Measurements from ENCODE around the gene C1GALT1. TPM values are rescaled to one million over a fixed set of nuclear protein-coding genes. Genes with fewer than 3 reads are reported as not detected.
"Not testable (repeated sequence)": the region's sequence is repeated elsewhere in the genome, so short reads cannot be mapped to it uniquely, and the experiment has no call there.

The C1GALT1 gene
- total RNA-seq, 2 experiments from 2014 or later, result 25.7 to 29.1 TPM

DNA sequence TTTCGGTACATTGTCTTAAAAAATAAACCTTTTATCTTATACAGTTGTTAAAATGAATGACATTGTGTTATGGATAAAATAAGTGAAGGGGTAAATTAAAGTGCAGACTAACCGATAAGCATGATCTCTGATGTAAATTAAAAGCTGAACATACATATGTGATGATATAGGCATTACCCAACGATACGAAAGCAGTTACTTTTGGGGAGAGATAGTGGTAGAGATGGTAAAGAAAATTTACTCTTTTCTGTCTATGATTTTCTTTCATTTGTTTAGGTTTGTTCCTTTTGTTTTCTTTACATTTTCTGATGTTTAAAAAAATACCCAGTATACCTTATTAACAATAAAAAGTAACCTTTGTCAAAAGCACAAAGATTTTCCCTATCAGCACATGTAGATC lies 6.4 kb downstream of the C1GALT1 start:
- no peak overlapping the region for H3K4me3 Mint-ChIP-seq
- no peak for DNase-seq
- peaks cover 12% of the 10 kb centered on the region for H3K36me3 Mint-ChIP-seq (ENCODE audit: low read depth)
- intact Hi-C loops (cut with micrococcal nuclease), result no loop called here
- no peak overlapping the region for H3K27ac Mint-ChIP-seq
- H3K9me3 Mint-ChIP-seq, result peaks cover 6% of the 10 kb centered on the region
- H3K4me1 Mint-ChIP-seq (ENCODE audit: low read depth), result peaks cover 41% of the 10 kb centered on the region
- H3K27me3 Mint-ChIP-seq (ENCODE audit: low read depth), result no peaks in the 10 kb centered on the region
- CTCF ChIA-PET, result interaction anchor here (0.7 kb wide), 1 partner anchor 1253 kb away, joined by 3 read pairs; no protein-coding TSS in a partner anchor

DNA sequence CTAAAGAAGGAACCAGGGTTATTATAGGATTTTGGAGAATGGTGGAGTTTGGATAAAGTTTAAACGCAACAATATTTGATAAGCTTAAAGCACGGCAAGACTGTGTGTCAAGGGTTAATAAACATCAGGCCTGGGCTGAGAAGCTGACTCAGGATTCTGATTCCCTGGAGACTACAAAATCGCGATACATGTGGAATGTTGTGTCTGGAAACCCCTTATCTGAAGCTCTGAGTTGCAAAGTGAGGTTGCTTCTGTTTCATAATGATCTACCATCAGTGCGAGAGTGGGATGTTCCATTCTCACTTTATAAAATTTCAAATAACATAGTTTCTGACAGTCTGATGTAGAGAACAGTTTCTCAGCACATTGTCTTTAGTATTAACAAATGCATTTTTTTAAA lies 7.8 kb downstream of the C1GALT1 start:
- H3K27me3 Mint-ChIP-seq (ENCODE audit: low read depth), result no peaks in the 10 kb centered on the region
- H3K36me3 Mint-ChIP-seq (ENCODE audit: low read depth), result peaks cover 9% of the 10 kb centered on the region
- no peak for DNase-seq
- CTCF ChIA-PET, result no interaction called here
- no peak overlapping the region for H3K4me3 Mint-ChIP-seq
- peaks cover 46% of the 10 kb centered on the region for H3K4me1 Mint-ChIP-seq (ENCODE audit: low read depth)
- no peak overlapping the region for H3K27ac Mint-ChIP-seq
- intact Hi-C loops (cut with micrococcal nuclease), result loop anchor here (10.0 kb wide), 1 partner anchor 1495 kb away; no protein-coding TSS in a partner anchor
- peaks cover 6% of the 10 kb centered on the region for H3K9me3 Mint-ChIP-seq

DNA sequence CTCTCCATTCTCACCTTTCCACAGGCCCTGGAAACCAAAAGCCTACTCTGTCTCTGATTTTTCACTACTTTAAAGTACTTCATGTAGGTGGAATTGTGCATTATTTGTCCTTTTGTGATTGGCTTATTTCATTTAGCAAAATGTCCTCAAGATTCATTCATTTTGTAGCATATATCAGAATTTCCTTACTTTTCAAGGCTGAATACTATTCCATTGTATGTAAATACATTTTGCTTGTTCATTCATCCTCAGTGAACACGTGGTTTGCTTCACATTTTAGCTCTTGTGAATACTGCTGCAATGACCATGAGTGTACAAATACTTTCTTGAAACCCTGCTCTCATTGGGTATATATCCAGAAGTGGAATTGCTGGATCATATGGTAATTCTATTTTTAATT lies 8.8 kb downstream of the C1GALT1 start:
- H3K9me3 Mint-ChIP-seq, result peaks cover 6% of the 10 kb centered on the region
- peaks cover 9% of the 10 kb centered on the region for H3K36me3 Mint-ChIP-seq (ENCODE audit: low read depth)
- H3K4me3 Mint-ChIP-seq, result no peak overlapping the region
- CTCF ChIA-PET, result interaction anchor here (0.7 to 1.7 kb wide), 2 partner anchors 9 to 19 kb away, joined by 3 to 7 read pairs; partner anchors contain the start of gene C1GALT1
- intact Hi-C loops (cut with micrococcal nuclease), result loop anchor here (10.0 kb wide), 1 partner anchor 1496 kb away; no protein-coding TSS in a partner anchor
- H3K4me1 Mint-ChIP-seq (ENCODE audit: low read depth), result peaks cover 46% of the 10 kb centered on the region
- DNase-seq, result no peak
- H3K27me3 Mint-ChIP-seq (ENCODE audit: low read depth), result no peaks in the 10 kb centered on the region
- no peak overlapping the region for H3K27ac Mint-ChIP-seq

DNA sequence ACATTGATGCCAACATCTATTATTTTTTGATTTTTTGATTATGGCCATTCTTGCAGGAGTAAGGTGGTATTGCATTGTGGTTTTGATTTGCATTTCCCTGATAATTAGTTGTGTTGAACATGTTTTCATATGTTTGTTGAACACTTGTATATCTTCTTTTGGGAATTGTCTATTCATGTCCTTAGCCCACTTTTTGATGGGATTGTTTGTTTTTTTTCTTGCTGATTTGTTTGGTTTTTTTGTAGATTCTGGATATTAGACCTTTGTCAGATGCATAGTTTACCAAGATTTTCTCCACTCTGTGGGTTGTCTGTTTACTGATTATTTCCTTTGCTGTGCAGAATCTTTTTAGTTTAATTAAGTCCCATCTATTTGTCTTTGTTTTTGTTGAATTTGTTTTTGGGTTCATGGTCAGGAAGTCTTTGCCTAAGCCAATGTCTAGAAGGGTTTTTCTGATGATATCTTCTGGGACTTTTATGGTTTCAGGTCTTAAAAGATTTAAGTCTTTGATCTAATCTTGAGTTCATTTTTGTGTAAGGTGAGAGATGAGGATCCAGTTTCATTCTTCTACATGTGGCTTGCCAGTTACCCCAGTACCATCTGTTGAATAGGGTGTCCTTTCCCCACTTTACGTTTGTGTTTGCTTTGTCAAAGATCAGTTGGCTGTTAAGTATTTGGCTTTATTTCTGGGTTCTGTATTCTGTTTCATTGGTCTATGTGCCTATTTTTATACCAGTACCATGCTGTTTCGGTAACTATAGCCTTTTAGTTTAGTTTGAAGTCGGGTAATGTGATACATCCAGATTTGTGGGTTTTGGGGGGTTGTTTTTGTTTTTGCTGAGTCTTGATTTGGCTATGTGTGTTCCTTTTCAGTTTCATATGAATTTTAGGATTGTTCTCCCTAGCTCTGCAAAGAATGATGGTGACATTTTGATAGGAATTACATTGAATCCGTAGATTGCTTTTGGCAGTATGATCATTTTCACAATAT lies 10.7 kb downstream of the C1GALT1 start:
- Mint-ChIP-seq H3K27ac (peak overlapping the region; percentile 54), H3K4me3 (peak overlapping the region; percentile 32), H3K9me3 (peaks cover 19% of the 10 kb centered on the region), H3K4me1 (ENCODE audit: low read depth) (peaks cover 54% of the 10 kb centered on the region), H3K36me3 (ENCODE audit: low read depth) (peaks cover 19% of the 10 kb centered on the region)
- intact Hi-C loops (cut with micrococcal nuclease), result loop anchor here (1.0 to 10.0 kb wide), 2 partner anchors 9 to 1498 kb away; no protein-coding TSS in a partner anchor
- CTCF ChIA-PET, result interaction anchor here (1.1 to 1.7 kb wide), 2 partner anchors 11 kb away, joined by 4 to 7 read pairs; partner anchors contain the start of gene C1GALT1
- DNase-seq, result peak; percentile 20
- H3K27me3 Mint-ChIP-seq (ENCODE audit: low read depth), result not testable (repeated sequence)

DNA sequence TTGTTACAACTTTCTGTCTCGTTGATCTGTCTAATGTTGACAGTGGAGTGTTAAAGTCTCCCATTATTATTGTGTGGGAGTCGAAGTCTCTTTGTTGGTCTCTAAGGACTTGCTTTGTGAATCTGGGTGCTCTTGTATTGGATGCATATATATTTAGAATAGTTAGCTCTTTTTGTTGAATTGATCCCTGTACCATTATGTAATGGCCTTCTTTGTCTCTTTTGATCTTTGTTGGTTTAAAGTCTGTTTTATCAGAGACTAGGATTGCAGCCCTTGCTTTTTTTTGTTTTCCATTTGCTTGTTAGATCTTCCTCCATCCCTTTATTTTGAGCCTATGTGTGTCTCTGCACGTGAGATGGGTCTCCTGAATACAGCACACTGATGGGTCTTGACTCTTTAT lies 17.2 kb downstream of the C1GALT1 start:
- H3K4me1 Mint-ChIP-seq (ENCODE audit: low read depth), result peaks cover 74% of the 10 kb centered on the region
- CTCF ChIA-PET, result interaction anchor here (1.1 kb wide), 1 partner anchor 18 kb away, joined by 3 read pairs; no protein-coding TSS in a partner anchor
- H3K9me3 Mint-ChIP-seq, result peaks cover 25% of the 10 kb centered on the region
- not testable (repeated sequence) for H3K27ac Mint-ChIP-seq; DNase-seq; H3K27me3 Mint-ChIP-seq (ENCODE audit: low read depth); H3K4me3 Mint-ChIP-seq
- intact Hi-C loops (cut with micrococcal nuclease), result loop anchor here (10.0 kb wide), 1 partner anchor 1505 kb away; no protein-coding TSS in a partner anchor
- H3K36me3 Mint-ChIP-seq (ENCODE audit: low read depth), result peaks cover 20% of the 10 kb centered on the region

DNA sequence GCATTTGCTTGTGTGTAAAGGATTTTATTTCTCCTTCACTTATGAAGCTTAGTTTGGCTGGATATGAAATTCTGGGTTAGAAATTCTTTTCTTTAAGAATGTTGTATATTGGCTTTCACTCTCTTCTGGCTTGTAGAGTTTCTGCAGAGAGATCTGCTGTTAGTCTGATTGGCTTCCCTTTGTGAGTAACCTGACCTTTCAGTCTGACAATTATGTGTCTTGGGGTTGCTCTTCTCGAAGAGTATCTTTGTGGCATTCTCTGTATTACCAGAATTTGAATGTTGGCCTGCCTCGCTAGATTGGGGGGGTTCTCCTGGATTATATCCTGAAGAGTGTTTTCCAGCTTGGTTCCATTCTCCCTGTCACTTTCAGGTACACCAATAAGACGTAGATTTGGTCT lies 17.9 kb downstream of the C1GALT1 start:
- intact Hi-C loops (cut with micrococcal nuclease); H3K27ac Mint-ChIP-seq; DNase-seq; H3K27me3 Mint-ChIP-seq (ENCODE audit: low read depth): not testable (repeated sequence)
- Mint-ChIP-seq H3K9me3 (peaks cover 25% of the 10 kb centered on the region), H3K4me1 (ENCODE audit: low read depth) (peaks cover 73% of the 10 kb centered on the region), H3K36me3 (ENCODE audit: low read depth) (peaks cover 20% of the 10 kb centered on the region), H3K4me3 (peak overlapping the region; percentile 19)
- CTCF ChIA-PET, result interaction anchor here (1.1 to 1.3 kb wide), 2 partner anchors 18 to 39 kb away, joined by 3 read pairs; no protein-coding TSS in a partner anchor

DNA sequence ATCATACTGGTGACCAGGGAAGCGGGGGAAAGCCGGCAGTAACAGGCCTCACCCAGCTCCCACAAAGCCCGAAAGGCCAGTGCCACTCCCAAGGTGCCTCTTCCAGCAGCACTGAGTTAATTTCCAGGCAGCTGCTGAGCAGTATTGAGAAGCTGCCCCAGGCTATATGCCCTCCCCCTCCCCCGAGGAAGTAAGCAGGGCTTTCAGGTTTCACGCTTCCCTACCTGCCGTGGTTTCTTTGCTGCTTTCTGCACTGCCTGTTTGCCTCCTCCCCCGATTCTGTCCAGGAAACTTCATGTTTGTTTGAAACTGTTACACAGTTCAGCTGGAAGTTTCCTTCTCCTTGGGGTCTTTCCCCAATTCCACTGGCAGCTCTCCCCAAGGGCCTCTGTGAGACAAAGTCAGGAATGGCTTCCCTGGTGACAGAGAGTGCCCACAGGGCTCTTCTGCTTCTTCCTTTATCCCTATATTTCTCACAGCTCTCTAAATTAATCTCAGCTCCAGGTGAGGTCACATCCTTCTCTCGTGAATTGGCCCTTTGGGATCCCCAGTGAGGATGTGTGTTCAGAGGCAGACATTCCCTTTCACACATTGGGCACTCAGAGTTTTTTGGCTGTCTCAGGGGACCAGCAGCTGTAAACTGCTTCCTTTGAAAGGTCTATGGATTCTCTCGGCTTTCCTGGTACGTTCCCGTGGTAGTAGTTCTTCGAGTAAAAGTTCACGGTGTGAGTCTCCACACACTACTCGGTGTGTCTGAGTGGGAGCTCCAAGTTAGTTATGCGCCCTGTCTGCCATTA lies 19.4 kb downstream of the C1GALT1 start:
- peak overlapping the region; percentile 68 for H3K27ac Mint-ChIP-seq
- peak overlapping the region; percentile 60 for H3K4me3 Mint-ChIP-seq
- peak; percentile 75 for DNase-seq
- peaks cover 72% of the 10 kb centered on the region for H3K4me1 Mint-ChIP-seq (ENCODE audit: low read depth)
- no peaks in the 10 kb centered on the region for H3K27me3 Mint-ChIP-seq (ENCODE audit: low read depth)
- peaks cover 21% of the 10 kb centered on the region for H3K9me3 Mint-ChIP-seq
- H3K36me3 Mint-ChIP-seq (ENCODE audit: low read depth), result peaks cover 16% of the 10 kb centered on the region
- intact Hi-C loops (cut with micrococcal nuclease), result loop anchor here (1.0 kb wide), 1 partner anchor 19 kb away; the partner anchor contains the start of gene C1GALT1
- CTCF ChIA-PET, result interaction anchor here (0.9 kb wide), 1 partner anchor 9 kb away, joined by 3 read pairs; no protein-coding TSS in a partner anchor

DNA sequence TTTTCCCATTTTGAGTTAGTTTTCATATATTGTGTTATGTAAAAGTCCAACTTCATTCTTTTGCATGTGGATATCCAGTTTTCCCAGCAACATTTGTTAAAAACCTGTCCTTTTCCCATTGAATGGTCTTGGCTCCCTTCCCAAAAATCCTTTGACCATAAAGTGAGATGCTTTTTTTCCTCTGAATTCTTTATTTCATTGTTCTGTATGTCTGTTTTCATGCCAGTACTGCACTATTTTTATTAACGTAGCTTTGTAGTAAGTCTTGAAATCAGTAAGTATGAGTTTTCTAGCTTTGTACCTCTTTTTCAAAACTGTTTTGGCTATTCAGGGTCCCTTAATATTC lies 20.0 kb downstream of the C1GALT1 start:
- CTCF ChIA-PET, result no interaction called here
- intact Hi-C loops (cut with micrococcal nuclease), result no loop called here
- H3K36me3 Mint-ChIP-seq (ENCODE audit: low read depth), result peaks cover 18% of the 10 kb centered on the region

DNA sequence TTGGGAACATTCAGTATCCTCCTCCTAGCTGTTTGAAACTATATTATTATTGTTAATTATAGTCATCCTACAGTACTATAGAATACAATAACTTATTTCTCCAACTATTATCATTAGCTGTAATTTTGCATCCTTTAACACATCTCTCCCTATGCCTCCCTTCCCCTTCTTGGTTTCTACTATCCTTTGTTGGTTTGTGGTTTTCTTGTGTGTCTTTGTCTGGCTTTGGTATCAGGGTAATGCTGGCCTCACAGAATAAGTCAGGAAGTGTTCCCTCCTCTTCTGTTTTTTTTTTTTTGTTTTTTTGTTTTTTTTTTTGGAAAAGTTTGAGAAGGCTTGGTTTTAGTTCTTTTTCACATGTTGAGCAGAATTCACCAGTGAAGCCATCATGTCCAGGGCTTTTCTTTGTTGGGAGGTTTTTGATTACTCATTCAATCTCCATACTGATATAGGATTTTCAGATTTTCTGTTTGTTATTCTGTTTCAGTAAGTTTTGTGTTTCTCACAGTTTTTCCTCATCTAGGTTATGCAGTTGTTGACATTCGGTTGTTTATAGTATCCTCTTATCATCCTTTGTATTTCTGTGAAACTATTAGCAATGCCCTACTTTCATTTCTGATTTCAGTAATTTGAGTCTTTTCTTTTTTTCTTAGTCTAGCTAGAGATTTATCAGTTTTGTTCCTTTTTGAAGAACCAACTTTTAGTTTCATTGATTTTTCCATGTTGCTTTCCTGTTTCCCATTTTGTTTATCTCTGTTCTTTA lies 21.6 kb downstream of the C1GALT1 start:
- Mint-ChIP-seq H3K27me3 (ENCODE audit: low read depth) (no peaks in the 10 kb centered on the region), H3K4me3 (no peak overlapping the region), H3K27ac (no peak overlapping the region), H3K9me3 (peaks cover 11% of the 10 kb centered on the region), H3K4me1 (ENCODE audit: low read depth) (peaks cover 74% of the 10 kb centered on the region), H3K36me3 (ENCODE audit: low read depth) (peaks cover 11% of the 10 kb centered on the region)
- DNase-seq, result no peak
- intact Hi-C loops (cut with micrococcal nuclease), result no loop called here
- CTCF ChIA-PET, result interaction anchor here (0.8 to 1.0 kb wide), 3 partner anchors 8 to 23 kb away, joined by 3 to 4 read pairs (median 4); partner anchors contain the start of gene C1GALT1

More for the DNA sequence above, 20.0 kb downstream of the C1GALT1 start:
- peak overlapping the region; percentile 60 for H3K4me3 Mint-ChIP-seq
- H3K27me3 Mint-ChIP-seq (ENCODE audit: low read depth), result no peaks in the 10 kb centered on the region
- no peak for DNase-seq
- H3K27ac Mint-ChIP-seq, result peak overlapping the region; percentile 44
- H3K4me1 Mint-ChIP-seq (ENCODE audit: low read depth), result peaks cover 77% of the 10 kb centered on the region
- H3K9me3 Mint-ChIP-seq, result peaks cover 19% of the 10 kb centered on the region

DNA sequence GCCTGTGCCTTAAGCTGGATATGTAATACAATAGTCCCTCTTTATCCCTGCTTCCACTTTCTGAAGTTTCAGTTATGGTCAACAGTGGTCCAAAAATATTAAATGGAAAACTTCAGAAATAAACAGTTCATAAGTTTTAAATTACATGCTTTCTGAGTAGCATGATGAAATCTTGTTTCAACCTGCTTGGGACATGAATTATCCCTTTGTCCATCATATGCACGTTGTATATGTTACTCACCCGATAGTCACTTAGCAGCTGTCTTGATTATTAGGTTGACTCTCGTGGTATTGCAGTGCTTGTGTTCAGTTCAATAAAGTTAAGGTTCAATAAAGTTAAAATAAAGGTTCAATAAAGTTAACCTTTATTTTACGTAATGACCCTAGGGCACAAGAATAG lies 25.5 kb downstream of the C1GALT1 start:
- Mint-ChIP-seq H3K9me3 (peaks cover 4% of the 10 kb centered on the region), H3K4me1 (ENCODE audit: low read depth) (peaks cover 50% of the 10 kb centered on the region), H3K27ac (no peak overlapping the region), H3K36me3 (ENCODE audit: low read depth) (peaks cover 23% of the 10 kb centered on the region), H3K27me3 (ENCODE audit: low read depth) (no peaks in the 10 kb centered on the region), H3K4me3 (no peak overlapping the region)
- CTCF ChIA-PET, result interaction anchor here (0.6 kb wide), 1 partner anchor 16 kb away, joined by 4 read pairs; no protein-coding TSS in a partner anchor
- intact Hi-C loops (cut with micrococcal nuclease), result no loop called here
- DNase-seq, result no peak

DNA sequence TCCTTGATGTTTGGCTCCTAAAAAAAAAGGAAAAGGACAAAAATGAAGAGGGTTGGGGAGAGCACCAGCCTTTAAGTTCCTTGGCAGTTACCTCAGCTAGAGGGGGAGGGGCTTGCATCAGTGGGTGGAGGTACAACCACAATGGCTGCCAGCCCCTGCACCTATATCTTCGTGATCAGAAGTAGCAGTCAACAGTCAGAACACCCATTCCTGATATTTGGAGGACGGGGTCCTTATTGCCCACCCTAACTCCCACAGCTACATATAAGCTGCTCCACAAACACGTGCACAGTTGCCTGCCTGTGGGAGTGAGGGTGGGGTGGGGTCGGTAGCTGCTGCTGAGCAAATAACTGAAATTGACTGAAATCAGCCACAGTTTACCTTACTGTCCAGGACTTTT lies 26.2 kb downstream of the C1GALT1 start:
- DNase-seq, result no peak
- no peak overlapping the region for H3K4me3 Mint-ChIP-seq
- peaks cover 23% of the 10 kb centered on the region for H3K36me3 Mint-ChIP-seq (ENCODE audit: low read depth)
- no peak overlapping the region for H3K27ac Mint-ChIP-seq
- CTCF ChIA-PET, result interaction anchor here (0.6 kb wide), 1 partner anchor 17 kb away, joined by 4 read pairs; no protein-coding TSS in a partner anchor
- H3K9me3 Mint-ChIP-seq, result peaks cover 4% of the 10 kb centered on the region
- H3K27me3 Mint-ChIP-seq (ENCODE audit: low read depth), result no peaks in the 10 kb centered on the region
- peaks cover 46% of the 10 kb centered on the region for H3K4me1 Mint-ChIP-seq (ENCODE audit: low read depth)
- intact Hi-C loops (cut with micrococcal nuclease), result no loop called here

Data from activated naive CD4-positive, alpha-beta T cell treated with anti-CD3 and anti-CD28 coated beads for 36 hours (primary cell).